Lower lobe of right lung (tissue), 2 donors: Measurements from ENCODE around the gene TMEM44. TPM values are rescaled to one million over a fixed set of nuclear protein-coding genes. Genes with fewer than 3 reads are reported as not detected.

Source experiments
- ATAC-seq, 2 donors: fragments of 200-7000 bp; cut with Tn5 transposase; one replicate each; pipeline ENCODE4 v1.9.1; 2020 to 2022; ENCODE audit warnings: mild to moderate bottlenecking in 2 of 2, moderate library complexity in 2 of 2
- DNase-seq: peaks from one replicate; pipeline ENCODE4 v3.0.0-alpha.2; 2020
- H3K27ac ChIP-seq: fragments of 200-600 bp; one replicate; pipeline ENCODE4 v1.8.0; 2022
- H3K27me3 ChIP-seq: fragments of 200-600 bp; one replicate; pipeline ENCODE4 v1.8.0; 2022; ENCODE audit warnings: low read depth
- H3K36me3 ChIP-seq: fragments of 200-600 bp; one replicate; pipeline ENCODE4 v1.8.0; 2022; ENCODE audit warnings: mild to moderate bottlenecking
- H3K4me1 ChIP-seq: fragments of 200-600 bp; one replicate; pipeline ENCODE4 v1.8.0; 2022
- H3K4me3 ChIP-seq: fragments of 200-600 bp; one replicate; pipeline ENCODE4 v1.8.0; 2022; ENCODE audit warnings: mild to moderate bottlenecking
- H3K9me3 ChIP-seq: fragments of 200-600 bp; one replicate; pipeline ENCODE4 v1.8.0; 2022
- CTCF ChIP-seq: fragments of 200-600 bp; IDR thresholded peaks from one replicate; pipeline ENCODE4 v1.8.0; 2022; ENCODE audit warnings: antibody characterized with exemption, mild to moderate bottlenecking
- intact Hi-C: fragments of 100-400 bp; cut with DNase I; formaldehyde crosslinking; loops from one replicate; pipeline ENCODE4 v1.11.0; 2022
- total RNA-seq: library from RNA; stranded (reverse); fragmentation: NEBNext Ultra II Directional; extraction: Animal tissue kit (Norgen Biotek cat#: 25700); gene quantifications from one replicate; pipeline ENCODE4 v1.2.1, GENCODE V29; 2021
- donor health status: DM: no; HTN: yes; CAD: no; lungs with severe emphysema.

The TMEM44 gene
- total RNA-seq, 1 donor from 2014 or later: 22.7 TPM

GRCh38 chr3:194604837-194605236 lies 28.4 kb downstream of the TMEM44 start:
- no peak for ATAC-seq

GRCh38 chr3:194604126-194604525 lies 29.1 kb downstream of the TMEM44 start:
- intact Hi-C loops: no loop called here
- H3K27ac ChIP-seq: no peak overlapping the region
- no peaks in the 10 kb centered on the region for H3K9me3 ChIP-seq
- no peak for TF ChIP-seq CTCF
- H3K36me3 ChIP-seq: peaks cover 22% of the 10 kb centered on the region
- DNase-seq: no peak
- no peaks in the 10 kb centered on the region for H3K4me1 ChIP-seq
- no peak overlapping the region for H3K4me3 ChIP-seq
- no peak for ATAC-seq
- H3K27me3 ChIP-seq: no peaks in the 10 kb centered on the region

More at GRCh38 chr3:194604837-194605236, 28.4 kb downstream of the TMEM44 start:
- peak; percentile 25 for TF ChIP-seq CTCF
- Histone ChIP-seq H3K4me1 (no peaks in the 10 kb centered on the region), H3K36me3 (peaks cover 22% of the 10 kb centered on the region), H3K4me3 (no peak overlapping the region), H3K27me3 (no peaks in the 10 kb centered on the region), H3K9me3 (no peaks in the 10 kb centered on the region), H3K27ac (no peak overlapping the region)
- DNase-seq: no peak
- intact Hi-C loops: no loop called here

- no peak for ATAC-seq
Observed at GRCh38 chr3:194602669-194603171, 30.5 kb downstream of the TMEM44 start.

GRCh38 chr3:194598771-194599557 lies 34.3 kb downstream of the TMEM44 start:
- H3K4me1 ChIP-seq: no peaks in the 10 kb centered on the region
- H3K4me3 ChIP-seq: no peak overlapping the region
- DNase-seq (no peak), ATAC-seq (no peak)
- H3K36me3 ChIP-seq: peaks cover 9% of the 10 kb centered on the region
- no peak overlapping the region for H3K27ac ChIP-seq
- no peak for TF ChIP-seq CTCF
- no peaks in the 10 kb centered on the region for H3K27me3 ChIP-seq
- intact Hi-C loops: loop anchor here (10.0 kb wide), 1 partner anchor 124 kb away; no protein-coding TSS in a partner anchor
- H3K9me3 ChIP-seq: no peaks in the 10 kb centered on the region

More at GRCh38 chr3:194602669-194603171, 30.5 kb downstream of the TMEM44 start:
- Histone ChIP-seq H3K36me3 (peaks cover 22% of the 10 kb centered on the region), H3K4me1 (no peaks in the 10 kb centered on the region), H3K27ac (no peak overlapping the region), H3K9me3 (no peaks in the 10 kb centered on the region), H3K27me3 (no peaks in the 10 kb centered on the region), H3K4me3 (no peak overlapping the region)
- intact Hi-C loops: no loop called here
- no peak for DNase-seq
- no peak for TF ChIP-seq CTCF

- H3K27me3 ChIP-seq: no peaks in the 10 kb centered on the region
- peaks cover 8% of the 10 kb centered on the region for H3K4me1 ChIP-seq
- no peak overlapping the region for H3K4me3 ChIP-seq
- no peaks in the 10 kb centered on the region for H3K36me3 ChIP-seq
- H3K9me3 ChIP-seq: no peaks in the 10 kb centered on the region
- no peak for TF ChIP-seq CTCF
- intact Hi-C loops: loop anchor here (10.0 kb wide), 1 partner anchor 122 kb away; no protein-coding TSS in a partner anchor
- DNase-seq (no peak), ATAC-seq (peak in 1 of 2 donors; percentile 22)
- no peak overlapping the region for H3K27ac ChIP-seq
Observed at GRCh38 chr3:194596906-194597305, 36.3 kb downstream of the TMEM44 start.
